SK-N-MC (cell line): ENCODE data around the gene STK33.

Experiments
- EZH2 ChIP-seq: fragments of 200-600 bp; sonication (generic); IDR thresholded peaks from one replicate; pipeline ENCODE4 v1.6.1; 2017; ENCODE audit warnings: antibody characterized with exemption
- POLR2AphosphoS5 ChIP-seq: IDR thresholded peaks from 2 replicates; pipeline ENCODE4 v1.6.1; 2012; ENCODE audit warnings: mild to moderate bottlenecking, low read depth, low read length, borderline replicate concordance

GRCh38 chr11:8605971-8606563 lies 12.0 kb upstream of the STK33 start:
- TF ChIP-seq POLR2AphosphoS5 (no peak), EZH2 (no peak)
